ENCODE data around the gene CD248.
"Not testable (repeated sequence)": the region's sequence is repeated elsewhere in the genome, so short reads cannot be mapped to it uniquely, and the experiment has no call there.

The CD248 gene, protein sequence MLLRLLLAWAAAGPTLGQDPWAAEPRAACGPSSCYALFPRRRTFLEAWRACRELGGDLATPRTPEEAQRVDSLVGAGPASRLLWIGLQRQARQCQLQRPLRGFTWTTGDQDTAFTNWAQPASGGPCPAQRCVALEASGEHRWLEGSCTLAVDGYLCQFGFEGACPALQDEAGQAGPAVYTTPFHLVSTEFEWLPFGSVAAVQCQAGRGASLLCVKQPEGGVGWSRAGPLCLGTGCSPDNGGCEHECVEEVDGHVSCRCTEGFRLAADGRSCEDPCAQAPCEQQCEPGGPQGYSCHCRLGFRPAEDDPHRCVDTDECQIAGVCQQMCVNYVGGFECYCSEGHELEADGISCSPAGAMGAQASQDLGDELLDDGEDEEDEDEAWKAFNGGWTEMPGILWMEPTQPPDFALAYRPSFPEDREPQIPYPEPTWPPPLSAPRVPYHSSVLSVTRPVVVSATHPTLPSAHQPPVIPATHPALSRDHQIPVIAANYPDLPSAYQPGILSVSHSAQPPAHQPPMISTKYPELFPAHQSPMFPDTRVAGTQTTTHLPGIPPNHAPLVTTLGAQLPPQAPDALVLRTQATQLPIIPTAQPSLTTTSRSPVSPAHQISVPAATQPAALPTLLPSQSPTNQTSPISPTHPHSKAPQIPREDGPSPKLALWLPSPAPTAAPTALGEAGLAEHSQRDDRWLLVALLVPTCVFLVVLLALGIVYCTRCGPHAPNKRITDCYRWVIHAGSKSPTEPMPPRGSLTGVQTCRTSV

DNA sequence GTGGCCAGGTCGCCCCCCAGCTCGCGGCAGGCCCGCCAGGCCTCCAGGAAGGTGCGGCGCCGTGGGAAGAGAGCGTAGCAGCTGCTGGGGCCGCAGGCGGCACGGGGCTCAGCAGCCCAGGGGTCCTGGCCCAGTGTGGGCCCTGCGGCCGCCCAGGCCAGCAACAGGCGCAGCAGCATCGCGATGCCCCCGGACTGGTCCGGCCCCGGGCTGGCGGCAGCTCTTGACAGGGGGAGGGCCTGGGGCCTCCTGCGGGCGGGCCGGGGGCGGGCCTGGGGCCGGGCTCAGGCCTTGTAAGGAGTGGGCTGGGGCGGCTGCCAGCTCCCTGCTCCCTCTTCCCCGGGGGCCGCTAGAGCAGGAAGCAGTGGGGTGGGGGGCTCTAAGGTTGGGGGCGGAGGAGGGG lies at the start of gene CD248:
Gene CD248 (minus strand): TSS at position 196 of the 403 bp plus-strand sequence. CDS start 17 bp downstream, at position 179.
- no peak for DNase-seq (ENCODE audit: low read depth, low spot score)

DNA sequence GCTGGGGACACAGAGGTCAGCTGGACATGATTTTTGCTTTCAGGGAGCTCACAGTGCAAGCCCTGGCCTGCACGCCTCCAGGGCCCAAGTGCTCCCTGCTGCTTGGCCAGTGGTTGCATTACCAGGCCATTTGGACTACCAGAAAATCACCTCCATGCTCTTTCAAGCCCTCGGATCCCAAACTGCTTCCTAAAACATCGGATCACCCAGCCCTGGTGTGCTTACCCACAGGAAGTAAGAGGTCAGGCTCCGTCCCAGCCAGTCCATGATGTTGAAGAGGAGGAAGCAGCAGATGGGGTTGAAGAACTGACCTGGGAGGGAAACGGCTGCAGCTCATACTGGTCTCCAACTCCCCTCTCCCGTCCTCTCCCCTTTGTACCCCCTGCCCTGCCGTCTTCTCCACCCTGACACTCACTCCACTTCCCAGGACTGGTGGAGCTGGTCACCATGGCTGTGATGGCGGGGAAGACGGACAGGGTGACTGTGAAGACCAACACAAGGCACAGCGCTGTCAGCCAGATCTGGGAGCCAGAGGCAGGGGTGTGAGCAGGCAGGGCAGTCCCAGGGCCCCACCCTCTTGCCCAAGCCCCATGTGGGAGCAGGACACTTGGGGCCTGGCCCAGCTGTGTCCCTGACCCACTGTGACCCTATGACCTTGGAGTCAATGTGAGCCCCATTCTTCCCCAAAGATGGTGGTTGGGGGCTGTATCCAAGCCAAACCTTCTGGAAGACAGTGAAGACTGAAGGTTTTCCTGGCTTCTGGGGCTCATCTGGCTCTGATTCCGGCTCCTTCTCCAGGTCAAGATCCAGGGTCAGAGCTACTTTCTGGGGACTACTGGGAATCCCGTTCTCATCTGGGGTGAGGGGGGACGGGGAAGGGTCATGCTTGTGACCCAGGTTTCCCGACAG lies 49.1 kb upstream of the CD248 start:
- no peak for DNase-seq (ENCODE audit: low read depth, low spot score)

DNA sequence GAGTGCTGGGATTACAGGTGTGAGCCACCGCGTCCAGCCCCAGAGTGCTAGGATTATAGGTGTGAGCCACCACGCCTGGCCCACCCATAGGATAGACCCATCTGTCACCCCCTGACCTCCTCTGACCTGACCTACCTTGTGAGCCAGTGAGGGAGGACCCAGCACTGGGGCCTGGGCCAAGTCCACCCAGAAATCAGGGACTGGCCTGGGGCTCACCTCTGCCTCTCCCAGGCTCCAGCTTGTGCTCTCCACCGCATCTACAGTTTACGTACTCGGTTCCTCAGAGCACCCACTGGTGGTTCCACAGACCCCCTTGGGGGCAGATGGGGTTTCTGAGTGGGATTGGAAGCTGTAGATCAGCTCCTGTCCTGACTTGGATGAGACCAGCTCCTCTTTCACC lies 48.3 kb upstream of the CD248 start:
- DNase-seq (ENCODE audit: low read depth, low spot score), result no peak

DNA sequence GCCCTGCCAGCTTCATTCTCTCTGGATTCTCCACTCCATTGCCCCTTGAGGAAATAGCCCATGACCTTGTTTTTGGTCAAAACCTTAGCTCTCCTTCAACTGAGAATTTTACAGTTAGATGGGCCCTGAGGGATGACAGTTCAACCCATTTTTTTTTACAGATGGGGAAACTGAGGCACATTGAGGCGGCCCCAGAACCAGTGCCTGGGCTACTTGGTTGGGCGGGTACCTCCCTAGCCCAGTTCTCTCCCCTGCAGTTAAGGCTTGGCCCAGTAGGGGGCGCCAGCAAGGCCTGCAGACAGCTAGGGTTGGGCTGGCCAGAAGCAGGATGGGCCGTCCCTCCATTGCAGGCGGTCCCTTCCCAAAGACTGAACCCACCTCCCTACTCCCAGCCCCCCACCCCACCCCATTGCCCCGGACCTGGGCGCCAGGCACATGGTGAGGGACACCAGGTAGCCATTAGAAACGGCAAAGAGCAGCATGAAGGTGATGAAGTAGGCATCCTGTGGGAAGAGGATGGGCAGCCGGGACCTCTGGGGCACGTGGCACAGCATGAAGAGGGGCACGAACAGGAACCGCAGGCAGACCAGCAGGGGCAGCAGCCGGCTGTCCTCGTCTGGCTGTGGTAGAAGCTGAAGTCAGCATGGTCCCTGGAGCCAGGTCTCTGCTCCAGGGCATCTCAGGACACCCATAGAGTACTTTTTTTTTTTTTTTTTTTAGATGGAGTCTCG lies 47.1 kb upstream of the CD248 start:
- DNase-seq (ENCODE audit: low read depth, low spot score), result no peak

DNA sequence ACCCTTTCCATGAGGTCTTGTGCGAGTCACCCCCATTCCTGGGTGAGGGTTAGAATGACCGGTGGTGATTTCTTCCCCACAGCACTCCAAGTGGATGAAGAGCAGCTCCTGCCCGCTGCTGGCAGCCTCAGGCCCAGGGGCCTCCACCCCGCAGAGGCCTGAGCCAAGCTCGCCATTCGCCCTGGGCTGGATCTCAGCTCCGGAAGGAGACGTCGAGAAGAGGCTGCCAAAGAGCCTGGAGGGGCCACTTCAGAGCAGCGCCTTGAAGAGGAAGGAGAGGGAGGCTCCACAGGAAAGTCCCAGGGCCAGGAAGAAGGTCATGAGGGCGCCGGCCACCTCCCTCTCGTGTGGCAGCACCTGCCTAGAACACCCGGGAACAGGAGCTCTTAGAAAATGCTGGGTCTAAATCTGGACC lies 46.4 kb upstream of the CD248 start:
- no peak for DNase-seq (ENCODE audit: low read depth, low spot score)

DNA sequence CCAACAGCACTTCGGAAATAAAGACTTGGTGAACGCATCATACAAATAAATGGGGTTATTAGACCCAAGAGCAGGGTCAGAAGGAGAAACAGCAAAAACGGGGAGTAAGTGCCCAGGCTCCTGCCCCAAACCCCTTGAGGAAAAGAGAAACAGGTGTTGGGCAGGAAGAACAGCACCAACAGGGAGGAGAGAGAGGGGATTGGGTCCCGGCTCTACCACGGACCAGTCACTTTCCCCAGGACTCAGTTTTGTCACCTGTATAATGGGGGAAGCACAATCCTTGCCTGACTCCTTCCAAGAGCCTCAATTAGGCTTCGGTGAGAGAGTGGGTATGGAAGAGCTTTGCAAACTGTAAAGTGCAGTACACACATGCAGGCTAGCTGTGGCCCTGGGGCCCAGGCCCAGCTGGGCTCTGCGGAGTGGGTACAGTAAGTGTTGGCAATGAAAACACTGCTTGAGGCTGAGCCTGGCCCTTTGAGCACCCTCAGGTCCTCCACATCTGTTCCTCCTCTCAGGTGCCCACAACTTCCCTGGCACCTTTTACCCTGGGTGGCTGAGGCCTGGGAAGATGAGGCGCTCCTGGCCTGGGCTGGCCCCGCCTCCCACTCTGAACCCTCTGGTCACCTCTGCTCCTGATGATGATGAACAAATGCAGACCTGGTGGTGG lies 45.8 kb upstream of the CD248 start:
- DNase-seq (ENCODE audit: low read depth, low spot score), result no peak

DNA sequence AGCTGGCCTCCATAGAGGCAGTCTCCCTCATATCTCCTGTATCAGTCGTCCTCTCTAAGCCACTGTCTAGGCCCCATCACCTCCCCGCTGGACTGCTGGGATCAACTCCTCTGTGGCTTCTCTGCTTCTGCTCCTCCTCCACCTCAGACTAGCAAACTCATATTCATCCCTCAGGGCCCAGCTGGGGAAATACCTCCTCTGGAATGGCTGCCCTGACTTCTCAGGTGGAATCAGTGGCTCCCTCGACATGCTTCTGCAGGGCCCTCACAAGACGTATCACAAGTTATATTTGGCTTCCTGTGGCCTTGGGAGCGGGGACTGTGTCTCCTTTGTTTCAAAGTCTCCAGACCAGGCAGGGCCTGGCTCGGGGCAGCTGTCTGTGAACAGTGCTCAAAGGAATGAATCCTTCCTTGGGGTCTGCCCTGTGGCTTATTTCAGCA lies 44.7 kb upstream of the CD248 start:
- no peak for DNase-seq (ENCODE audit: low read depth, low spot score)

DNA sequence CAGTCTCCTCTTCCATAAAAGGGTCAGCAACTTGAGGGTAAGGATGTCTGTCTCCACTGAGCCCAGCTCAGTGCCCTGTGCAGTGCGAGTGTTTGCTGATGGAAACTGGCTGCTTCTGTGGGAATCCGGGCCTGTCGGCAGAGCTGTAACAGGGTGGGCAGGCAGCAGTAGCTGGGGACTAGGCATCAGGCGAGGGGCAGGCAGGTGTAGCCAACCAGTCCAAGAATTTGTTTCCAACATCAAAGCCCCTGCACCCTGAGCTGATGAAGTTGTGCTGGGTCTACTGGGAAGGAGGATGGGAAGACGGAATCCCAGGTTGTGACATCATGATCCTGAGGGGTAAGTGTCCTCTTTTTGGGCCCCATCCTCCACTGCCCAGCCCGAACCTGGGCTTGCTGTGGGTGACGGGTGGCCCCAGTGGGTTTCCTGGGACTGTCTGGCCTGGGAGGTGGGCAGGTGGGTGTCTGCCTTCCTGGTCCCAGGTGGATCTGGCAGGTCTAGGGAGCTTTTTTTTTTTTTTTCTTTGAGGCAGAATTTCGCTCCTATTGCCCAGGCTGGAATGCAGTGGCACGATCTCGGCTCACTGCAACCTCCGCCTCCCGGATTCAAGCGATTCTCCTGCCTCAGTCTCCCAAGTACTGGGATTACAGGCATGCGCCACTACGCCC lies 43.7 kb upstream of the CD248 start:
- DNase-seq (ENCODE audit: low read depth, low spot score), result no peak

DNA sequence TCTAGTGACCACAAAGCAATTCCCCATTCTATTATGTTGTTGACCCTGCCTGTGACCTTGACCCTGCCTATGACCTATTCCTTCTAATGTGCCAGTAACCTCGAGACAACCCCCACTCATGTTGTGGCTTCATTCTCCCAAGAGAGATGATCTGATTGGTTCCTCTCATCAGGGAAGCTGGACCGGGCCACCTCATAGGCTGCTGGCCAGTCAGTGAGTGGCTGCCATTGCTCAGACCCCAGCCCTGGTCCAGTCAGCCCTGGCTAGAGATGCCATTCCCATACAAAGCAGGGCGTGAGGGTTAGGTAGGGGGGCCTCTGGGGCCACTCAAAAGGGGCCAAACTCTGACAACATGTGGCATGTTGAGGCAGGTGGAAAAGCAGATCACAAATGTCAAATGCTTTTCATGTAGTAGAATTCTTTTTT lies 42.8 kb upstream of the CD248 start:
- DNase-seq (ENCODE audit: low read depth, low spot score), result no peak

DNA sequence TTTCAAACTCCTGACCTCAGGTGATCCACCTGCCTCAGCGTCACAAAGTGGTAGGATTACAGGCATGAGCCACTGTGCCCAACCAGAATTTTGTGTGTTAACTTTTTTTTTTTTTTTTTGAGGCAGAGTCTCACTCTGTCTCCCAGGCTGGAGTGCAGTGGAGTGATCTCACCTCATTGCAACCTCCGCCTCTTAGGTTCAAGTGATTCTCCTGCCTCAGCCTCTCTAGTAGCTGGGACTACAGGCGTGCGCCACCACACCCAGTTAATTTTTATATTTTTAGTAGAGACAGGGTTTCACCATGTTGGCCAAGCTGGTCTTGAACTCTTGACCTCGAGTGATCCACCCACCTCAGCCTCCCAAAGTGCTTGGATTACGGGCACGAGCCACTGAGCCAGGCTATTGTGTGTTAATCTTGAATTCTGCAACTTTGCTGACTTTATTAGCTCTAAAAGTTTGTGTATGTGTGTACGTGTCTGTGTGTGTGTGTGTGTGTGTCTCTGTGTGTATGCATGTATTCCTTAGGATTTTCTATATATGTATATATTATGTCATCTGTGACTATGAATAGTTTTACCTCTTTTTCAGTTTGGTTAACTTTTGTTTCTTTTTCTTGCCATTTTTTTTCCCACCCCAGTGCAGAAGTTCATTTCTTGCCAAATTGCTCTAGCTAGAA lies 33.9 kb upstream of the CD248 start:
- DNase-seq (ENCODE audit: low read depth, low spot score), result not testable (repeated sequence)

DNA sequence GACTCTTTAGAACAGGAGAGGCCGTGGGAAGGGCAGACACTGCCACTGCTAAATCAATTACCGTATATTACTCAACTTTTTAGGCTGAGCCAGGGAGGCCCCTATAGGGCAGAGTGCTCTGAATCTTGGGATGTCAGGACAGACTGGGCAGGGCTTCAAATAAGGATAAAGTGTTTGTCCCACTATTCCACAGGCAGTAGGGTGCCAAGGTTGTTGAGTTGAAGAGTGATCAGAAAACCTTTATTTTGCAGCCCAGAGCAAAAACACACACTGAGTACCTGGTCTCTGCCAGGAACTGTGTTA lies 32.2 kb upstream of the CD248 start:
- no peak for DNase-seq (ENCODE audit: low read depth, low spot score)

DNA sequence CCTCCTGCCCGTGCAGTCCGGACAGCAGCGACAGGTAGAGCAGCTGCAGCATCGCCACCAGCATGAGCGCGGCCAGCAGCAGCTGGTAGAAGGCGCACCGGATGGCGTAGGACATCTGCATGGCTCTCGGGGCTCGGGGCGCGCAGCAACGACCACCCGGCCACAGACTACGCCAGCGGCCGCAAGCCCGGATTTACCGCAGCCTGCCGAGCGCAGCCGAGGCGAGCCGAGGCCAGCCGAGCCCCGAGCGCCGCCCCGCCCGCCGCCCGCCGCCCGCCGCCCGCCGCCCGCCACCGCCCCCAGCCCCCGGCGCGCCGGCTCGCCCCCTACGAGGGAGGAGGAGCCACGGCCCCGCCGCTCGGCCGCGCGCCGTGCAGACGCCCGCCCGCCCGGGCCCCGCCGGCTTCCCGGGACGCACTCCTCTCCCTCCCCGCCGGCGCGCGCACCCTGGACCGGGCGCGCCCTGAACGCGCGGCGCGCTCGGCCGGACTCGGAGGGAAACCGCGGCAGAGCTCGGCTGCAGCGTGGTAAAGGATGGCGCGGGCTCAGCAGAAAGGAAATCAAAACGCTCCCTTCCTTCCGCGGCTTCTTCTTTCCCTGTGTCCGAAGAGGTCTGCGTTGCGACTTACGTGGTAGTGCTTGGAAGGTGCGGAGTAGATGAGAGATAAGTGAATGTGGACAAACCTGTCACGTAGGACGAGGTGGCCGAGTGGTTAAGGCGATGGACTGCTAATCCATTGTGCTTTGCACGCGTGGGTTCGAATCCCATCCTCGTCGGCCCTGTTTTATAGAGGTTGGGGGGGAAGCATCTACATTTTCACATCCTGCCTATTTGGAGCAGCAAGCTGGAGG lies 30.8 kb upstream of the CD248 start, which contains the start of gene B4GAT1:
Gene B4GAT1 (minus strand): TSS at position 205 of the 852 bp plus-strand sequence. CDS start 84 bp downstream, at position 121.
- no peak for DNase-seq (ENCODE audit: low read depth, low spot score)

DNA sequence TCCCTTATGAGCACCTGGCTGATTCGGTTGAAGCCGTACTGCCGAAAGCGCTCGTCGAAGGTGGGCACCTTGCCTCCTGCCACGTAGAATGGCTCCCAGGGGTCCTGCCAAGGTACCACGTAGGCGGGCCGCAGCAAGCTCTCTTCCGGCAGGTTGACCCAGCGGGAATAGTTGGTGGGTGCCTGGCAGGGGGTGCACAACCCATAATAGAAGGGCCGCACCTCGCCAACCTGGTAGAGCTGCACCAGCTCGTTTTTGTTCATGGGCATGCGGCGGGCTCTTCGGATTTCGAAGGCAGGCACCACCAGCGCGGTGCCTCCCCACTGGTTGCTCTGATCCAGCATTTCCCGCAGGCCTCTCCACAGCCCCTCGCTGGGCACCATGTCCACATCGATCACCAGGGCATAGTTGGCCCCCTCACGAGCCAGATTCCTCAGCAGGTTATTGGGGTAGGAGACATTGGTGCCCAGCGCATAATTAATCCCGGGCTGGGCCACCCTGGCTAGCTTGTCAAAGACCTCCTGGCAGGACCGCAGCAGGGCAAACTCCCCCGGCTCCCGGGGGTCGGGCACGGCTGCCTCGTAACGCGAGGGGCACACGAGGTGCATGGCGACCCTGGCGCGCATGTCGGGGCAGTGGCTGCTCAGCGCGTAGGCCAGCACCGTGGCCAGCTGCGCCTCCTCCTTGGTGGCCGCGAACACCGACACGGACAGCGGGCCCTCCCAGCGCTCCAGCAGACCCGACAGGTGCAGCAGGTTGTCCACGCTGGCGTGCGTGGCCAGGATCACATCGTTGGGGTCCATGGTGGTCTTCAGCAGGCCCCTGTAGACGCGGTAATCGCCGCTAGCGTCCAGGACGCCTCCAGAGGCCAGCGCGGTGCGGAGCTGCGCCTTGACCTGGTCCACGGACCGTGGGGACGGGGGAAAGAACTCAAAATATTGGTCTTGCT lies 29.9 kb upstream of the CD248 start:
- no peak for DNase-seq (ENCODE audit: low read depth, low spot score)

DNA sequence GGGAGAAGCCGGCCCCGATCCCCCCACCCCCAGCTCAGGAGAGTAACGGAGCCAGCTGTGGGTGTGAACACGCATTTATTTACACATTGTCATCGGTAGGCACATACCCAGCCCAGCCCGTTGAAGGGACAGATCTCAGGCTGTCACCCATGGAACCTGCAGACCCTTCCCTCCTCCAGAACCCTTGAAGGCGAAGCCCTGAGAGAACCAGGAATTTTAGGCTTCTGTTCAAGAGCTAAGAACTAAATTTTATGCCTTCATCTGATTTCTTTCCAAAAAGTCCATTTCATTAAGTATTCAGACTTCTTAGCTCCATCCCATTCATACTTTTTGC lies 28.4 kb upstream of the CD248 start:
- DNase-seq (ENCODE audit: low read depth, low spot score), result no peak

DNA sequence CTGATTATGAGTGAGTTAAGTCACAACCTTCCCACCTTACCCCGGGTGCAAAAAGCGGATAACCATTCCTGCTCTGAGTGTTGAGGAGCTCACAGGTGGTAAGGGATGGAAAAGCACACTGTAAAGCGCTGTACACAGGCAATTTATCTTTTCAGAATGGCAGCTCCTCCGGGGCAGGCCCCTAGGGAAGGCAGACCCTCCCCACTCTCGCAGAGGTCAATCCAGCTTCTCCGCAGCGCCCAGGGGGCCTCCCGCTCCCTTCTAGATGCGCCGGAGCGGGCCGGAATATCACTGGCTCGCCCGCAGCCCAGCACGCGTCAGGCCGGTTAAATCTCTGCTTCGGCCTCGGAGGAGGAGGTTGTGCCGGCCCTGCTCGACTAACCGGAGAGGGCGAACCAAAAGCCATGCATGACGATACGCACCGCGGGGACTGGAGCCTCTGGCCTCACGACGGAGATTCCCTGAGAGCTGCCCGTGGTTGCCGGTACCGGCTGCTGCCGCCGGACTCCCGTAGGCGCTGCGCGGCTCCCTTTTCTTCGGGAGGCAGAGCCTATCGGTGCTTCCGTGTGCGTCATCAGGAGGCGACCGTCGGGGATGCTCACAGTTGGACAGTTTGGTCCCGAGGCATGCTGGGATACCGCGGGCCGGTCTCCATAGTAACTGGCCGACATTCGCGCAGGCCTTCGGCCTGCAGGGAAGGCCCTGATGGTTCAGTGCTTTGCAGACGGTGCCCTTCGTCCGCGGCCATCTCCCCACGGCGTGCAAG lies 27.9 kb upstream of the CD248 start, which contains the start of gene BRMS1:
Gene BRMS1 (minus strand): TSS at position 555 of the 766 bp plus-strand sequence. CDS start 2,870 bp downstream, outside the sequence.
- DNase-seq (ENCODE audit: low read depth, low spot score), result no peak

DNA sequence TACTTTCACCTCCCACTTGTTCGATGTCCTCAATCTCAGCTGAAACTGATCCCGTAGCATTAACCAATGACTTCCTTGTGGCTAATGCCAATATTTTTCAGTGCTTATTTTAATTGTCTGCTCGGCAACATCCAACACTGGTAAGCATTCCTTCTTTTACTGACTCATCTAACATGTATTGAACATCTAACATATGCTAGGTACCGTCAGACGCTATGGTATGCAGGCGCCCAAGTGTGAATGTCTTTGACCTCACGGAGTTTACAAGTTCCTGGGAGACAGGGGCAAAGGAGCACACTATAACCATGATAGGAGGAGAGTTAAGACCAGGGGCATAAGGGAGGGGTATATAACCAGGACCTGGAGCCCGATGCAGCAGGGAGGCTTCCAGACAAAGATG lies 26.3 kb upstream of the CD248 start:
- no peak for DNase-seq (ENCODE audit: low read depth, low spot score)
